Hippocampal formation (tissue), 2 donors: ENCODE measurements around the gene SERPINA4.

Experiments used
- DNase-seq, 2 donors: peaks; one replicate each; lab custom pipeline; 2025; lab: John Stamatoyannopoulos, UW

SERPINA4 gene, protein sequence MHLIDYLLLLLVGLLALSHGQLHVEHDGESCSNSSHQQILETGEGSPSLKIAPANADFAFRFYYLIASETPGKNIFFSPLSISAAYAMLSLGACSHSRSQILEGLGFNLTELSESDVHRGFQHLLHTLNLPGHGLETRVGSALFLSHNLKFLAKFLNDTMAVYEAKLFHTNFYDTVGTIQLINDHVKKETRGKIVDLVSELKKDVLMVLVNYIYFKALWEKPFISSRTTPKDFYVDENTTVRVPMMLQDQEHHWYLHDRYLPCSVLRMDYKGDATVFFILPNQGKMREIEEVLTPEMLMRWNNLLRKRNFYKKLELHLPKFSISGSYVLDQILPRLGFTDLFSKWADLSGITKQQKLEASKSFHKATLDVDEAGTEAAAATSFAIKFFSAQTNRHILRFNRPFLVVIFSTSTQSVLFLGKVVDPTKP

GRCh38 chr14:94560751-94561655 is at the start of gene SERPINA4:
SERPINA4 (plus strand) TSS chr14:94561442; CDS start chr14:94563483, 2,041 bp downstream.
- DNase-seq: no peak

DNA sequence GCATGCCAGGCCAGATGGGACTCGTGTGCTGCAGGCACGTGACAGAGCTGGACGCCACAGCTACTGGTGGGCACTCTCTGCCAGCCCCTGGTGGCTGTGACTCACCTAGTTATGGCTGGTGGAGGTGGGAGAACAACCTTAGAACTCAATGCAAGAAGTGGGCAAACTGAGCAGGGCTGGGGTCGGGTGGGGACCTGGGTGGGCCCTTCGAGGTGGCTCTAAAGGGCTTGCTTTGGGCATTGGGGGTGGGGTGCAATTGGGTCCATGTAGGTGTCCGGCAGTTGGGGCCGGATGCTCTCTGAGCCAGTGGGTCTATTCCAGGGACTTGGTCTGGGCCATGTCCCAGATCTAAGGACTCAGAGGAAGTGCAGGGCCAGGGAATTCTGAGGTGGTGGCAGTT is 46.9 kb upstream of the SERPINA4 start:
- DNase-seq: no peak

GRCh38 chr14:94515426-94515825 is 45.8 kb upstream of the SERPINA4 start:
- DNase-seq: no peak

GRCh38 chr14:94515856-94516255 is 45.4 kb upstream of the SERPINA4 start:
- DNase-seq: no peak

GRCh38 chr14:94517248-94517640 is 44.0 kb upstream of the SERPINA4 start:
- DNase-seq: no peak

GRCh38 chr14:94517641-94518257 is 43.5 kb upstream of the SERPINA4 start:
- no peak for DNase-seq

DNA sequence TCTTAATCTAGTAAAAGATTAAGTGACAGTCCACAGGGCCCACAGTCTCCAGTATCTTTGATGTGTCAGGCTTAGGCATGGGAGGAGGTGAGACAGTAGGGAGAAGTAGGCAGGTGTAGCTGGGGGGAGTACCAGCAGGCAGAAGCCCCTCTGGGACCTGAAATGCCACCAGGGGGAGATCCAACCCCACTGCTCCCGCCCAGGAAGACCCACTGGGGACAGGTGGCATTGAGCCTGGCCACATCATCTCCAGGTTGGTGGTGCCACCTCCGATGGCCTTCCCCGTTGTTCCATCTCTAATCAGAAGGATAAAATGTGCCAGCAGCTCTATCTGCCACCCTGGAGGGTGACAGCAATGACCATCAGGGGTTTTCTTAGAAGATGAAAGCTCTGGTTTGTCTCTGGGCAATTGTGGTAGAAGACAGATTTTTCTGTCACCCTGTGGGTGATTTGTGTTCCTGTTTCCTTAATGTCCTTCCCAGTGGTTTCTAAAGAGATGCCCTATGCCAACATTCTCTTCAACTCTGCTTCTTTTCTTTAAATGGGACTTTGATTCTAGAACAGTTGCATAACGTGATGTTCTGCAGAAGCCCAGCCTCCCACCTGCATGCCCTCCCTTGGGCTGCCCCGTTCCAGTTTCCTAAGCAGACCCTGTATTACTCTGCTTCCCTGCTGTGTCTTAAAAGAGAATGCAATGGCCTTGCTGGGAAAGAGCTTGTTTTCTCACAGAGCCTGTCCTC is 39.7 kb upstream of the SERPINA4 start:
- no peak for DNase-seq

- no peak for DNase-seq
Observed at GRCh38 chr14:94522115-94522724, 39.0 kb upstream of the SERPINA4 start.

GRCh38 chr14:94523265-94523664 is 38.0 kb upstream of the SERPINA4 start:
- DNase-seq: no peak

- DNase-seq: no peak
Observed at GRCh38 chr14:94524093-94524492, 37.1 kb upstream of the SERPINA4 start.

DNA sequence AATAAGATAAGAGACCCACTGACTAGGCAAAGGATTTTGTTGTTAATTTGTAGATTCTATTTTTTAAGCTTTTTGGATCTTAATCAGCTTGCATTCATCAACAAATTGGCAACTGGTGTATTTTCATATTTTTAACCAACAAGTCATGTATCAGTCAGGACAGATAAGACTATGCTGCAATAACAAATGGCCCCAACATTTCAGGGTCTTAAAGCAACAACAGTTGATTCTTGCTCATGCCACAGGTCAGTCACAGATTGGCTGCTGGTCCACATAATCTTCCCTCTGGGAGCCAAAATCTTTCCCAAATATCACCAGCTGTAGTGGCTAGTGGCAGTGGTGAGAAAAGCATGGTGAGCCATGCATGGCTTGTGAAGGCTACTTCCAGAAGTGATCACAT is 30.1 kb upstream of the SERPINA4 start:
- no peak for DNase-seq

GRCh38 chr14:94532447-94532846 is 28.8 kb upstream of the SERPINA4 start:
- DNase-seq: no peak

- DNase-seq: no peak
Observed at GRCh38 chr14:94535506-94535905, 25.7 kb upstream of the SERPINA4 start.

DNA sequence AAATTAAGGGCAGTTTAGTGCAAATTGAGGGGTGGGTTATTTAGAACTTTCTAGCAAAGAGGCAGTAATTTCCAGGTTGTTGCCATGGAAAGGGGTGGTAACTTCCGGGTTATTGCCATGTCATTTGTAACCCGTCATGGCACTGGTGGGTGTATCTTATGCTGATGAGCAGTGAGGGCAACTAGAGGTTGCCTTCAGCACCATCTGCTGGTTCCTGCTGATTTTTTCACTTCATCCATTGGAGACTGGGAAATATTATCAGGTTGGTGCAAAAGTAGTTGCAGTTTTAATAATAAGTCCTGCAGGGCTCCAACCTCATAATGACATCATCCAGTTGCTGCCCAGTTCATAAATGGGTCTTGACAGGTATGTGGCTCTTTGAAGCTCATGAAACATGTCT is 24.4 kb upstream of the SERPINA4 start:
- DNase-seq: no peak

DNA sequence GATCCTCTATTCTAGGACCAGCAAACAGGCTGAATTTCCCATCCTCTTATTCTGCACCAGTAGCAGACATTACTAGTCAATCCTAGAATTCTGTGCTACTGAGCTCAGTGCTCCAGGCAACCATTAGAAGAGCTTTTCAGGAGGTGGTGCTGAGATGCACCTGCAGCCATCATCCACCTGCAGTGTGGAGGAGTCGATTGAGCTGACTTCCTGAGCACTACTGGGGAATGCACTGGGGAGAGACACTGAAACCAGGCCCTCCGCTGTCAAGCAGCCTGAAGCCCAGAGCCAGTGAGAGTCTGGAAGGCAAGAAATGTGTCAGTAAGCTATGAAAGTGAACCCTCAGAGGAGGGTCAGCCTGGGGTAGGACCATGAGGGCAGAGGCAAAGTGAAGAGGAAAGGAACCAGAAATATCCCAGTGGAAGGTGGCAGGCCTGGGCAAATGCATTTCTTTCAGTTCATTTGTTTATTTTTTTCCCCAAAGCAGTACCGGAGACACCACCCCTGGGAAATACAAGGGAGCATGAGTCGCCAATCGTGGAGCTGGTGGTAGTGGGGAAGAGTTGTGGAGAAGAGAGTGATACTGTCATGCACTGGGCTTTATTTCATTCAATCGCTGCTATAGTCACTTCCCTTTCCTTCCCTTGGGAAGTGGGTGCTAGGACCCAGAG is 23.0 kb upstream of the SERPINA4 start:
- no peak for DNase-seq

GRCh38 chr14:94539181-94539580 is 22.1 kb upstream of the SERPINA4 start:
- no peak for DNase-seq

- DNase-seq: no peak
Observed at GRCh38 chr14:94540031-94540794, 21.0 kb upstream of the SERPINA4 start.

- no peak for DNase-seq
Observed at GRCh38 chr14:94541234-94541975, 19.8 kb upstream of the SERPINA4 start.

DNA sequence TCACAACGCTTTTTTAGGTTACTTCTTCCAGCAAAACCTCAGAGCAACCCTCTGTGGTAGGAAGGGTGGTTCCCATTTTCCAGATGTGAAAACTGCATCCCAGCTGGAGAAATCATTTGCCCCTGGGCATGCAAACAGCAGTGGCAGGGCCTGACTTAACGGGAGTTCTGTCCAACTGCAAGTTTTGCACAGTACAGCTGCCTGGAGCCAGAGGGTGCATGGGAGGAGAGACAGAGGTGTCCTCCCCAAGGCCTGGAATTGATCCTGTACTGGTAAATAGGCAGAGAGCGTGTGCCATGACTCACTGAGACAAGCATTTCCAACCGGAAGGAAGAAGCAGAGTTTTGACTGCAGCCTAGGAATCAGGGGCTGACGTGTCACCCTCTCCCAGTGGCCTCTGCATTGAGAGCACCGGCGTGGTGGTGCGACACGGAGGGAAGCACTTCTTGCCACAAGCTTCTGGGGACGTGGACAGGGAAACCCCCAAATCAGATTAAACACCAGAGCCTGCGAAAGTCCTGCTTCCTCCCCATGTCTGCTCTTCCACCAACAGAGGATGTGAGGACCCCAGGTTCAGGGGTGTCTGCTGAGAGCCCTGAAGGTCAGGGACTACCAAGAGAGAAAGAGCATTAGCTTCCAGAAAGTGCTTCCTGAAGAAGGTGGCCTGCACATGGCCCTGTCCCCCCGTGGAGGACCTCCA is 19.0 kb upstream of the SERPINA4 start:
- no peak for DNase-seq
